ENCODE results near the gene PYGL. TPM values are rescaled to one million over a fixed set of nuclear protein-coding genes. Genes with fewer than 3 reads are reported as not detected.
"Not testable (repeated sequence)": the region's sequence is repeated elsewhere in the genome, so short reads cannot be mapped to it uniquely, and the experiment has no call there.

PYGL gene
- total RNA-seq, 1 experiment from 2014 or later = 174 TPM

- no peaks in the 10 kb centered on the region for H3F3A ChIP-seq (ENCODE audit: low read length, unreplicated experiment)
- no peak overlapping the region for H3K9ac ChIP-seq (ENCODE audit: low read length)
- no TSS peak for BruUV-seq (replicated peaks)
- H3K79me2 ChIP-seq (ENCODE audit: low read length) = no peaks in the 10 kb centered on the region
- intact Hi-C loops (cut with micrococcal nuclease) = no loop called here
- H3K4me2 ChIP-seq (ENCODE audit: low read length) = no peak overlapping the region
- H4K20me1 ChIP-seq (ENCODE audit: low read length) = no peaks in the 10 kb centered on the region
- H2AFZ ChIP-seq (ENCODE audit: low read length) = no peak overlapping the region
- ChIA-PET POLR2A (ENCODE audit: unreplicated experiment) (no interaction called here), CTCF (no interaction called here)
- peaks cover 43% of the 10 kb centered on the region for H3K36me3 ChIP-seq (ENCODE audit: low read depth, low read length)
- peak; percentile 15 for DNase-seq
- H3K27ac ChIP-seq (ENCODE audit: low read length) = no peak overlapping the region
- H3K4me1 ChIP-seq (ENCODE audit: insufficient read depth, low read length) = no peaks in the 10 kb centered on the region
- TF ChIP-seq EZH2phosphoT487 (IDR thresholded peaks at IDR 0.05; ENCODE audit: borderline replicate concordance, low read length) = no peak
- no peak for TF ChIP-seq EZH2 (IDR thresholded peaks at IDR 0.05; ENCODE audit: low read length, unreplicated experiment)
- TF ChIP-seq CTCF (conservative IDR thresholded peaks at IDR 0.05; ENCODE audit: low read depth, low read length) = no peak
- H3K9me3 ChIP-seq (ENCODE audit: low read length) = no peaks in the 10 kb centered on the region
- H3K4me3 ChIP-seq (ENCODE audit: low read length) = no peak overlapping the region
- H3K9me2 ChIP-seq (replicated peaks; ENCODE audit: low read length) = no peaks in the 10 kb centered on the region
- ATAC-seq = no peak
- H3K27me3 ChIP-seq (ENCODE audit: low read length) = no peaks in the 10 kb centered on the region
Observed at GRCh38 chr14:50920482-50921230, 23.6 kb downstream of the PYGL start.

- H3K4me3 ChIP-seq (ENCODE audit: low read length); H3K79me2 ChIP-seq (ENCODE audit: low read length); BruUV-seq (replicated peaks); H3K27ac ChIP-seq (ENCODE audit: low read length); H3K27me3 ChIP-seq (ENCODE audit: low read length); H3K9ac ChIP-seq (ENCODE audit: low read length); H3K9me3 ChIP-seq (ENCODE audit: low read length); H3K4me1 ChIP-seq (ENCODE audit: insufficient read depth, low read length); H3K4me2 ChIP-seq (ENCODE audit: low read length); POLR2A ChIA-PET (ENCODE audit: unreplicated experiment); intact Hi-C loops (cut with micrococcal nuclease); H3K9me2 ChIP-seq (replicated peaks; ENCODE audit: low read length); H3F3A ChIP-seq (ENCODE audit: low read length, unreplicated experiment); H2AFZ ChIP-seq (ENCODE audit: low read length); DNase-seq; ATAC-seq; H4K20me1 ChIP-seq (ENCODE audit: low read length): not testable (repeated sequence)
- CTCF ChIA-PET = interaction anchor here (0.6 kb wide), 1 partner anchor 297 kb away, joined by 4 read pairs; no protein-coding TSS in a partner anchor
- peaks cover 48% of the 10 kb centered on the region for H3K36me3 ChIP-seq (ENCODE audit: low read depth, low read length)
Observed at GRCh38 chr14:50919524-50919923, 24.8 kb downstream of the PYGL start.

- BruUV-seq (replicated peaks) = no TSS peak
- Histone ChIP-seq H3K27me3 (ENCODE audit: low read length) (no peaks in the 10 kb centered on the region), H3F3A (ENCODE audit: low read length, unreplicated experiment) (no peaks in the 10 kb centered on the region), H3K4me1 (ENCODE audit: insufficient read depth, low read length) (no peaks in the 10 kb centered on the region), H3K79me2 (ENCODE audit: low read length) (no peaks in the 10 kb centered on the region), H3K9me3 (ENCODE audit: low read length) (no peaks in the 10 kb centered on the region), H3K9me2 (replicated peaks; ENCODE audit: low read length) (no peaks in the 10 kb centered on the region), H3K9ac (ENCODE audit: low read length) (no peak overlapping the region), H3K4me2 (ENCODE audit: low read length) (no peak overlapping the region), H3K27ac (ENCODE audit: low read length) (no peak overlapping the region), H4K20me1 (ENCODE audit: low read length) (no peaks in the 10 kb centered on the region), H3K4me3 (ENCODE audit: low read length) (no peak overlapping the region), H3K36me3 (ENCODE audit: low read depth, low read length) (peaks cover 45% of the 10 kb centered on the region), H2AFZ (ENCODE audit: low read length) (no peak overlapping the region)
- CTCF ChIA-PET = interaction anchor here (0.5 kb wide), 1 partner anchor 863 kb away, joined by 4 read pairs; no protein-coding TSS in a partner anchor
- intact Hi-C loops (cut with micrococcal nuclease) = no loop called here
- POLR2A ChIA-PET (ENCODE audit: unreplicated experiment) = no interaction called here
- TF ChIP-seq EZH2phosphoT487 (IDR thresholded peaks at IDR 0.05; ENCODE audit: borderline replicate concordance, low read length) = no peak
- ATAC-seq (no peak), DNase-seq (no peak)
Observed at GRCh38 chr14:50917449-50917848, 26.8 kb downstream of the PYGL start.
